Cardiac fibroblast (primary cell): Measurements from ENCODE around the gene ADGRL3.

Experiments used
- DNase-seq, 2 donors: peaks; one replicate each; pipeline versions ENCODE4 v3.0.0 to v3.0.0-alpha.2; 2010; ENCODE audit warnings: low read depth in 2 of 2
- H3K4me3 ChIP-seq, 2 donors: replicated peaks in 1 of 2; 1 replicate in 1 of 2; 2 replicates in 1 of 2; pipeline ENCODE4 v1.5.1; 2011; ENCODE audit warnings: low read depth in 2 of 2, low read length in 2 of 2, mild to moderate bottlenecking in 2 of 2, moderate library complexity in 1 of 2
- CTCF ChIP-seq: IDR thresholded peaks from one replicate; pipeline ENCODE4 v1.5.1; 2011; ENCODE audit warnings: low read depth, mild to moderate bottlenecking, low read length, inconsistent platforms

The ADGRL3 gene

GRCh38 chr4:61911313-61911756, 711.2 kb downstream of the ADGRL3 start:
- H3K4me3 ChIP-seq: no peak overlapping the region
- TF ChIP-seq CTCF: no peak
- DNase-seq: peak in 1 of 2 donors; percentile 3

- no peak overlapping the region for H3K4me3 ChIP-seq
- DNase-seq: no peak
- no peak for TF ChIP-seq CTCF
These were observed 713.5 kb downstream of the ADGRL3 start for GRCh38 chr4:61913619-61914018.

- no peak for TF ChIP-seq CTCF
- no peak overlapping the region for H3K4me3 ChIP-seq
- no peak for DNase-seq
These were observed 715.4 kb downstream of the ADGRL3 start for GRCh38 chr4:61915501-61915900.

- no peak overlapping the region for H3K4me3 ChIP-seq
- TF ChIP-seq CTCF: no peak
- no peak for DNase-seq
These were observed 718.4 kb downstream of the ADGRL3 start for GRCh38 chr4:61918507-61918906.

GRCh38 chr4:61918987-61919386, 718.9 kb downstream of the ADGRL3 start:
- TF ChIP-seq CTCF: no peak
- DNase-seq: no peak
- no peak overlapping the region for H3K4me3 ChIP-seq

- no peak for DNase-seq
- no peak for TF ChIP-seq CTCF
- no peak overlapping the region for H3K4me3 ChIP-seq
These were observed 719.4 kb downstream of the ADGRL3 start for GRCh38 chr4:61919561-61919960.

GRCh38 chr4:61921920-61922319, 721.8 kb downstream of the ADGRL3 start:
- no peak for DNase-seq
- no peak for TF ChIP-seq CTCF
- no peak overlapping the region for H3K4me3 ChIP-seq
